Frontal cortex (tissue), 4 donors: ENCODE data around the gene AGPS. TPM values are rescaled to one million over a fixed set of nuclear protein-coding genes. Genes with fewer than 3 reads are reported as not detected.
"Not testable (repeated sequence)": the region's sequence is repeated elsewhere in the genome, so short reads cannot be mapped to it uniquely, and the experiment has no call there.

Experiments
- DNase-seq, 2 donors: peaks; one replicate each; pipeline ENCODE4 v3.0.0; 2012; ENCODE audit warnings: low spot score in 2 of 2
- FAIRE-seq: peaks from 2 replicates; lab custom pipeline; 2012; peaks lifted over from hg19 to GRCh38; lab: Jason Lieb, UNC
- total RNA-seq: library from RNA; depleted of rRNA; stranded (reverse); fragments of >200 nt; gene quantifications from one replicate; pipeline ENCODE4 v1.2.3, GENCODE V29; 2014
- donor health status: control.
- donor health status: control.
- donor health status: control.

Gene AGPS
- total RNA-seq, 1 donor from 2014 or later, result 55.8 TPM

- FAIRE-seq (no peak), DNase-seq (no peak)
These were observed 150.6 kb downstream of the AGPS start for GRCh38 chr2:177543007-177543760.

GRCh38 chr2:177545143-177545542 lies 152.6 kb downstream of the AGPS start:
- DNase-seq (no peak), FAIRE-seq (no peak)

- no peak for FAIRE-seq
- DNase-seq, result no peak
These were observed 153.5 kb downstream of the AGPS start for GRCh38 chr2:177545981-177546585.

GRCh38 chr2:177547122-177547521 lies 154.5 kb downstream of the AGPS start:
- FAIRE-seq (no peak), DNase-seq (no peak)

GRCh38 chr2:177547772-177548171 lies 155.2 kb downstream of the AGPS start:
- no peak for FAIRE-seq
- DNase-seq, result no peak

GRCh38 chr2:177548636-177549035 lies 156.1 kb downstream of the AGPS start:
- DNase-seq (no peak), FAIRE-seq (no peak)

- FAIRE-seq (no peak), DNase-seq (no peak)
These were observed 156.6 kb downstream of the AGPS start for GRCh38 chr2:177549171-177549570.

- FAIRE-seq (no peak), DNase-seq (no peak)
These were observed 158.0 kb downstream of the AGPS start for GRCh38 chr2:177550264-177551200.

GRCh38 chr2:177551360-177551759 lies 158.8 kb downstream of the AGPS start:
- not testable (repeated sequence) for FAIRE-seq, DNase-seq

- no peak for FAIRE-seq
- DNase-seq, result no peak
These were observed 159.4 kb downstream of the AGPS start for GRCh38 chr2:177551989-177552421.

- FAIRE-seq (no peak), DNase-seq (peak; percentile 62 to 75)
These were observed 160.0 kb downstream of the AGPS start for GRCh38 chr2:177552422-177553175.

GRCh38 chr2:177553176-177553884 lies 160.8 kb downstream of the AGPS start:
- FAIRE-seq (no peak), DNase-seq (peak in 1 of 2 donors; percentile 20)

- DNase-seq (no peak), FAIRE-seq (no peak)
These were observed 161.8 kb downstream of the AGPS start for GRCh38 chr2:177554365-177554764.

GRCh38 chr2:177556153-177556552 lies 163.6 kb downstream of the AGPS start:
- FAIRE-seq (no peak), DNase-seq (no peak)

- FAIRE-seq (no peak), DNase-seq (no peak)
These were observed 165.2 kb downstream of the AGPS start for GRCh38 chr2:177557794-177558193.

GRCh38 chr2:177559638-177560037 lies 167.1 kb downstream of the AGPS start:
- DNase-seq (no peak), FAIRE-seq (no peak)

- no peak for DNase-seq
- no peak for FAIRE-seq
These were observed 175.8 kb downstream of the AGPS start for GRCh38 chr2:177568390-177568789.

- no peak for FAIRE-seq
- DNase-seq, result no peak
These were observed 176.3 kb downstream of the AGPS start for GRCh38 chr2:177568893-177569292.

- FAIRE-seq, result no peak
- DNase-seq, result peak in 1 of 2 donors; percentile 18
These were observed 179.7 kb downstream of the AGPS start for GRCh38 chr2:177572236-177572671.
